G401 (cell line): ENCODE measurements around the gene HDAC10. TPM values are rescaled to one million over a fixed set of nuclear protein-coding genes. Genes with fewer than 3 reads are reported as not detected.
A peak's percentile ranks its signal among the peaks of the same experiment; 100 is the strongest.

ENCODE experiments used
- DNase-seq: peaks from one replicate; pipeline ENCODE4 v3.0.0-alpha.2; 2015; ENCODE audit warnings: low spot score
- in situ Hi-C: cut with HindIII; loops from 2 replicates; pipeline ENCODE4 v1.10.0; 2016; ENCODE audit warnings: low sequenced_read_pairs, mixed read lengths
- total RNA-seq: library from RNA; depleted of rRNA; stranded (reverse); fragments of >200 nt; shearing (Covaris generic); gene quantifications from 2 replicates; pipeline ENCODE4 v1.2.3, GENCODE V29; 2014

The HDAC10 gene
- total RNA-seq, 1 experiment from 2014 or later, result 28.5 TPM

GRCh38 chr22:50246242-50247175 is 4.6 kb downstream of the HDAC10 start:
- no peak for DNase-seq
- in situ Hi-C loops, result no loop called here

GRCh38 chr22:50245214-50246072 is 5.6 kb downstream of the HDAC10 start:
- DNase-seq, result no peak
- in situ Hi-C loops, result no loop called here

- peak; percentile 93 for DNase-seq
- in situ Hi-C loops, result no loop called here
Measured at GRCh38 chr22:50244420-50245213, 6.4 kb downstream of the HDAC10 start, which contains the start of gene TUBGCP6. TUBGCP6 (minus strand) TSS chr22:50245023; CDS start chr22:50244459, 564 bp downstream.

GRCh38 chr22:50243685-50244419 is 7.2 kb downstream of the HDAC10 start:
- no peak for DNase-seq
- in situ Hi-C loops, result no loop called here

- in situ Hi-C loops, result no loop called here
- DNase-seq, result peak; percentile 21
Measured at GRCh38 chr22:50242406-50242949, 8.6 kb downstream of the HDAC10 start.

GRCh38 chr22:50238755-50239154 is 12.3 kb downstream of the HDAC10 start:
- no peak for DNase-seq
- in situ Hi-C loops, result no loop called here

- peak; percentile 75 for DNase-seq
- in situ Hi-C loops, result no loop called here
Measured at GRCh38 chr22:50236731-50237409, 14.2 kb downstream of the HDAC10 start.

- in situ Hi-C loops, result no loop called here
- no peak for DNase-seq
Measured at GRCh38 chr22:50233223-50233622, 17.8 kb downstream of the HDAC10 start.

- in situ Hi-C loops, result no loop called here
- peak; percentile 26 for DNase-seq
Measured at GRCh38 chr22:50232481-50233151, 18.4 kb downstream of the HDAC10 start.

GRCh38 chr22:50229370-50229769 is 21.7 kb downstream of the HDAC10 start:
- in situ Hi-C loops, result no loop called here
- DNase-seq, result no peak

- no peak for DNase-seq
- in situ Hi-C loops, result no loop called here
Measured at GRCh38 chr22:50228366-50228765, 22.7 kb downstream of the HDAC10 start.

GRCh38 chr22:50227579-50228215 is 23.4 kb downstream of the HDAC10 start:
- in situ Hi-C loops, result no loop called here
- DNase-seq, result no peak

GRCh38 chr22:50226875-50227165 is 24.2 kb downstream of the HDAC10 start:
- no peak for DNase-seq
- in situ Hi-C loops, result no loop called here

GRCh38 chr22:50226063-50226874 is 24.8 kb downstream of the HDAC10 start:
- in situ Hi-C loops, result no loop called here
- DNase-seq, result no peak

- in situ Hi-C loops, result no loop called here
- no peak for DNase-seq
Measured at GRCh38 chr22:50225200-50225969, 25.7 kb downstream of the HDAC10 start.
